Stimulated activated CD8-positive, alpha-beta memory T cell treated with anti-CD3 and anti-CD28 coated beads, Interleukin-15, amount 100 ng/mL, for 1 hour (primary cell): Measurements from ENCODE around the gene LNX2.
A peak's percentile ranks its signal among the peaks of the same experiment; 100 is the strongest.

ENCODE experiments used
- DNase-seq: peaks from one replicate; pipeline ENCODE4 v3.0.0-alpha.2; 2020; ENCODE audit warnings: low read depth

Gene LNX2

GRCh38 chr13:27559719-27560118 lies 60.6 kb downstream of the LNX2 start:
- DNase-seq: no peak

DNA sequence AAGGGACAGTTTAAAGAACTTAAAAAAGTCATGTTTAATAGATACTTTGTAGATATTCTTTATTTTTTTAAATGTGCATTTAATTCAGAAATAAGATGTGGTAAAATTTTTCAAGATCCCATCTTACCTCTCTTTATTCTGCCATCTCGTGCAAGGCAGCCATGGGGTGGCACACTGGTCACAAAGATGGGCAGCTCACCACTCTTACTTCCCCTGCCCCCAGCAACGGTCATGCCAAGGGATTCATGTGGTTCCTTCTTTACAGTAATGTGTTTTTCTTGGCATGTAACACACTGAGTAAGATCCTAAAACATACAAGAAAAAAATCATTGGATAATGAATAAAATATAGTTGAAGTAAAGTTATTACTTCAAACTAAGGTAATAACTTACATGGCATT lies 64.2 kb downstream of the LNX2 start:
- no peak for DNase-seq

DNA sequence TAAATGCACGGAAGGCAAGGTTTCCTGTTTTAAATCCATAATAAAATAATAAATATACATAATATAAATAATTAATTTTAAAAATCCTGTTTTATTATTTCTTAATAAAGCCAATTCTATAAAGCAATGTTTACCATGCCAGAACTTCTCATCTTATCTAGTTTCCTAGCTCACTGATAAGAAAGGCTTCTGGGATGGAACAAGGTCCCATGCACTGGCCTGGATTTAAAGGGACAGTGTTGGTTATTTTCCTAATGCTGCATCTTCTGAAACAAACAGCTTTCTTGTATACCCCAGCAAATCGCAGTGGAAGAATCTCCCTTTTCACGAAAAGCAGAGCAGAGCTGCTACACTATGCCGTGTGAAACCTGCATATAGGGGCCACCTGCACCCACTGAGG lies 68.8 kb downstream of the LNX2 start:
- no peak for DNase-seq

GRCh38 chr13:27549406-27549981 lies 70.8 kb downstream of the LNX2 start:
- DNase-seq: no peak

DNA sequence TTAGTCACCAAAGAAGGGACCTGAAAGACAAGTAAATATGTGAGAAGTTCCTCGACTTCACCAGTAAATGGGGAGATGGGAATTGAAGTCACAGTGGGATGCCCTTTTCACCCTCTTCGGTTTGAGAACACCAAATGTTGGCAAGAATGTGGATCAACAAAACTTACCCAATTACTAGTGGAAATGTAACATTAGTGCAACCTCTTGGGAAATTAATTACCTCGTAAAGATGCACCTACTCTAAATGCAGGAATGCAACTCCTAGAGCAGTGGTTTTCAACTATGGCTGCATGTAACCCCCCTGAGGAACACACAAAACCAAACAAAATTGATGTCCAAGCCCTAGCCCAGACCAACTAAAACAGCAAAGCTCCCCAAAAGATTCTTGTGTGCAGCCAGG lies 78.1 kb downstream of the LNX2 start:
- DNase-seq: no peak

GRCh38 chr13:27541386-27541785 lies 78.9 kb downstream of the LNX2 start:
- no peak for DNase-seq

DNA sequence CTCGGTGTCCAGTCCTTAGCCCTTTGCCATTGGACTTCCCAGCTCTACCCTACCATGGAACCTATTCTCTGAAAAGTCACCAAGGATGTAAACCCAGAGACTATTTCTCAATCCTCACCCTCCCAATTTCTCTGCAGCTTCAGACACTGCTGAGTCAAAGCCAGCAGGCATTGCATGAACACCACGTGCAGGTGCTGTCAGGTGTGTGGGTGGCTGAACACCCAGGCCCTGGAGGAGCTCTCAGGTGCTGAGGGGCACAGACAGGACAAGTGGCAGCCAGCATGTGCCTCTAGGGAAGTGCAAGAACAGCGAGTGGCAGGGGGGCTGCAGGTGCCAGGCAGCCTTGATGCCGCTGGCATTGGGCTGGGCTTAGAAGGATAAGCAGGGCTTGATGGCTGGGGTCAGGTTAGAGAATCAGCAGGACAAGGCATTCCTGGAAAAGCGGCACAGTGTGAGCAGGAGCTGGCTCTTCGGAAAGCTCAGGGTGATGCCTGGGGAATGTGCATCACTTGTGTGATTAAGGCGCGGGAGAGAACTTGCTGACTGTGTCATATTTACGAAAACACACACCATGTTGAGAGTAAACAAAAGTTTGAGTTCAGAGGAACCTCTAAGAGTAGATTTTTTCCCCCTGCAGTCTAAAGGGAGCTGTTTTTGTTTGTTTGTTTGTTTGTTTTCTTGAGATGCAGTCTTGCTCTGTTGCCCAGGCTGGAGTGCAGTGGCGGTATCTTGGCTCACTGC lies 83.8 kb downstream of the LNX2 start:
- DNase-seq: no peak

DNA sequence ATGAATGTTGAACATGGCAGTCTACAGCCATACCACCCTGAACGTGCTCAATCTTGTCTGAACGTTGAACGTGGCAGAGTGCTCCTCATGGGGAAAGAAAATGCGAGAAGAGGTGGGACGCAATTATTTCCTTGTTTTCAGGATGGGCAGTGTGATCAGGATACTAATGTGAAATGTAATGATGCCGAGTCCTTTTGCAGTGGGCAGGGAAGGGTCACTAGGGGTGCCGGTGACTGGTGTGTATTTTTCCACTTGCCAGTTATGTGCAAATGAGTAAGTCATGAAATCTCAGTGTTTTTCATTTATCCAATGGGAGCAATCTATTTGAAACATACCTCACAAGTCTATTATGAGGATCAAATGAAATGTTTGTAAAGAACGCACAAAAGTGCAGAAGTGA lies 84.8 kb downstream of the LNX2 start:
- no peak for DNase-seq

- DNase-seq: no peak
Measured at GRCh38 chr13:27534981-27535380, 85.3 kb downstream of the LNX2 start.

GRCh38 chr13:27534108-27534980 lies 86.0 kb downstream of the LNX2 start:
- no peak for DNase-seq

DNA sequence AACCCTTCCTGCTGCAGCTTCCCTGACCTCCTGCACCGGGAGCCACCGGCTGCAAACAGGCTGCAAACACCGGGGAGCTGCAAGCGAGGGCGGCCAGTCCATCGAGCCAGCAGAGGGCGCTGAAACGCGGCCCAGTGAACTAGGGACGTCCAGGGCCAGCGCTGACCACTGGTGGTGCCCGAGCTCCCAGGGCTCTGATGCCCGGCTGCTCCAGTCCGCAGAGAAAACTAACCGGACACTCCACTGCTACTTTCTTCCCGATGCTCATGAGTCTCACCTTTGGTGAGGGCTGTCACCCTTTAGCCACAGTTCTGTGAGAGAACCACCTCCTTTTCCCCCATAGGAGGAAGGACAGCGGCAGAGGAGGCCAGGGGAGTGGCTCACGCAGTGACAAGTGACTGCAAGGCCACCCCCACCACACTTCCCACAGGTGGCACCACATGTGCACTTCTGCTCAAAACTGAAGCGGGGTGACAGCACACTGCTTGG lies 87.1 kb downstream of the LNX2 start:
- peak; percentile 2 for DNase-seq

GRCh38 chr13:27528908-27529307 lies 91.4 kb downstream of the LNX2 start:
- DNase-seq: no peak

DNA sequence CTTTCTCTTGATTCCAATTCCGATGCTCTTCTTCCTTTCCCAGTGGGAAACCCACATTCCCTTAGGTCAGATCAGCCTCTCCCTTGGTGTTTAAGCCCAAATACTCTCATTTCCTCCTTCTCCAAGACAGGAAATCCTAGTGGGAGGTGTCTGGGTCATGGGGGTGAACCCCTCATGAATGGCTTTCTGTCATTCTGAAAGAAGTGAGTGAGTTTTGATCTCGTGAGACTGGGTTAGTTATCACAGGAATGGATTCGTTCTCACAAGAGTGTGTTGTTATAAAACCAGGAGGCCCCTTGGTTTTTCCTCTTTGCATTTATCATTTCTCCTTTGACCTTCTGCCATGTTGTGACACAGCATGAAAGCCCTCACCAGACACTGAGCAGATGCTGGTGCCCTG lies 93.8 kb downstream of the LNX2 start:
- DNase-seq: no peak

GRCh38 chr13:27524981-27525975 lies 95.1 kb downstream of the LNX2 start:
- no peak for DNase-seq

- DNase-seq: no peak
Measured at GRCh38 chr13:27523346-27524073, 96.8 kb downstream of the LNX2 start.

- DNase-seq: no peak
Measured at GRCh38 chr13:27522847-27523246, 97.5 kb downstream of the LNX2 start.

DNA sequence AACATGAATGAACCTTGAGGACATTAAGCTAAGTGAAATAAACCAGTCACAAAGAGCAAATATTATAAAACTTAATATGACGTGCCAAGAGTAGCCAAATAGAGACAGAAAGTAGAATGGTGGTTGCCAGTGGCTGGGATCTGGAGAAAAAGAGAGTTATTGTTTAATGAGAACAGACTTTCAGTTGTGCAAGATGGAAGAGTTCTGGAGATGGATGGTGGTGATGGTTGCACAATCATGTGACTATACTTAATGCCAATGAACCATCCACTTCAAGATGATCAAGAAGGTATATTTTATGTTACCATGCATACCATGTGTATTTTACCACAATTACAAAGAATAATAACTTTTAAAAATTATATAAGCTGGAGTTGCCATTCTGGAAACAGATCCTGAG lies 104.2 kb downstream of the LNX2 start:
- no peak for DNase-seq

DNA sequence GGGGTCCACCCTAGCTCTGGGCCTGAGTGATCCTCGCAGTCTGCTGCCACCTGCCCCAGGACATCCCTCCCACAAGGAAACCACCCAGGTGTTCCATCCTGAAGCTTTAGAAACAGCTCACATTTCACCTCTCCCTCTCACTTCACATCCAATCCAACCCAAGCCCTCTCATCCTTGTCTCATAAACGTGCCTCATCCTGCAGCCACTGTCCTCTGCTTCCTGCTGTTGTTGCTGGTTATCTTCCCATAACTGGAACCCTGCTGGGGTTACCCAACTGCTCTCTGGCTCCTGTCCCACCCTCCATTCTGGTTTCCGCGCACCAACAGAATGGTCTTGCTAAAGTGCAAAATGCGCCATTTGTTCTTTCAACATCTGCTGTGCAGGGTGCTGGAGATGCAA lies 110.2 kb downstream of the LNX2 start:
- no peak for DNase-seq

DNA sequence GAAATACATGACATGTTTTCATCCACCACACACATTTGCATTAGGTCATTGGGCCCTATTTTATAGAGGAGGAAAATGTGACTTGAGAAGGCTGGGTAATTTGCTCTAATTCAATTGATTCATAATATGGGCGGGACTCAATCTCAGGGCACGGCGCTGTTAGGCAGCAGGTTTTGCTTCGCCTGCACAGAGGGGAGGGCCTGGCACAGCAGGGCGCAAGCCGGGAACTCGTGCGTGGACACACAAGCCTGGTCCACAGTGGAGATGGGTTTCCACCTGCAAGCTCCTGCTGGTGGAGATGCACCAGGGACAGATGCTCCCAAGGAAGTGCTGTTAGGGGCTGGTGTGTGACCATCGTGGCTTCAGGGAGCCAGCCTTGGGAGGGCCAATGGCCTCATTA lies 111.5 kb downstream of the LNX2 start:
- no peak for DNase-seq

GRCh38 chr13:27505792-27506191 lies 114.5 kb downstream of the LNX2 start:
- no peak for DNase-seq

- no peak for DNase-seq
Measured at GRCh38 chr13:27504868-27505194, 115.5 kb downstream of the LNX2 start.
